ENCODE data around the gene SSR4.

DNA sequence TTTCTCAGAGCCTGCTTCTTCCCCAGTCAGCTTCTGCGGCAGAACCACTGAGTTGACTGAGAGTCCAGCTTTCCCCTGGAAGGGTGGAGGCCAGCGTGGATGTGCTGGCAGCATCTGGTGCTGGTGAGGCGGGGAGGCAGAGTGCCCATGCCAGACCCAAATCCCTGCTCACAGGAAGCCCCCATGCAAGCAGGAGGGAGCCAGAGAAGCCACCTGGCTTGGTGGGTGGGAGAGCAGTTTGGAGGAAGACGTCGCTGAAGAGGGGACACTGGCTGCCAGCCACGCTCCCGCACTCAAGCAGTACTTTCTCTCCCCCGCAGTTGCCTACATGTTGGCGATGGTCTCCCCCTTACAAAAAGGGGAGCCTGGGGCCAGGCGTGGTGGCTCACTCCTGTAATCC, 29.9 kb downstream of the SSR4 start:
- TF ChIP-seq, protein P1, sequence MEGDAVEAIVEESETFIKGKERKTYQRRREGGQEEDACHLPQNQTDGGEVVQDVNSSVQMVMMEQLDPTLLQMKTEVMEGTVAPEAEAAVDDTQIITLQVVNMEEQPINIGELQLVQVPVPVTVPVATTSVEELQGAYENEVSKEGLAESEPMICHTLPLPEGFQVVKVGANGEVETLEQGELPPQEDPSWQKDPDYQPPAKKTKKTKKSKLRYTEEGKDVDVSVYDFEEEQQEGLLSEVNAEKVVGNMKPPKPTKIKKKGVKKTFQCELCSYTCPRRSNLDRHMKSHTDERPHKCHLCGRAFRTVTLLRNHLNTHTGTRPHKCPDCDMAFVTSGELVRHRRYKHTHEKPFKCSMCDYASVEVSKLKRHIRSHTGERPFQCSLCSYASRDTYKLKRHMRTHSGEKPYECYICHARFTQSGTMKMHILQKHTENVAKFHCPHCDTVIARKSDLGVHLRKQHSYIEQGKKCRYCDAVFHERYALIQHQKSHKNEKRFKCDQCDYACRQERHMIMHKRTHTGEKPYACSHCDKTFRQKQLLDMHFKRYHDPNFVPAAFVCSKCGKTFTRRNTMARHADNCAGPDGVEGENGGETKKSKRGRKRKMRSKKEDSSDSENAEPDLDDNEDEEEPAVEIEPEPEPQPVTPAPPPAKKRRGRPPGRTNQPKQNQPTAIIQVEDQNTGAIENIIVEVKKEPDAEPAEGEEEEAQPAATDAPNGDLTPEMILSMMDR (IDR thresholded peaks at IDR 0.05): no peak
- TF ChIP-seq POLR2A (IDR thresholded peaks at IDR 0.05; ENCODE audit: low read depth): no peak
- TF ChIP-seq POLR2AphosphoS5 (IDR thresholded peaks at IDR 0.05): no peak
